Upper lobe of right lung (tissue), 1 donor: Measurements from ENCODE around the gene MACC1. TPM values are rescaled to one million over a fixed set of nuclear protein-coding genes. Genes with fewer than 3 reads are reported as not detected.
"Not testable (repeated sequence)": the region's sequence is repeated elsewhere in the genome, so short reads cannot be mapped to it uniquely, and the experiment has no call there.

Experiments
- ATAC-seq: fragments of 200-7000 bp; cut with Tn5 transposase; one replicate; pipeline ENCODE4 v1.9.1; 2020; ENCODE audit warnings: mild to moderate bottlenecking, moderate library complexity
- DNase-seq: peaks from one replicate; pipeline ENCODE4 v3.0.0-alpha.2; 2020
- H3K27ac ChIP-seq: fragments of 200-600 bp; one replicate; pipeline ENCODE4 v1.8.0; 2022
- H3K27me3 ChIP-seq: fragments of 200-600 bp; one replicate; pipeline ENCODE4 v1.8.0; 2022; ENCODE audit warnings: mild to moderate bottlenecking
- H3K36me3 ChIP-seq: fragments of 200-600 bp; one replicate; pipeline ENCODE4 v1.8.0; 2022
- H3K4me1 ChIP-seq: fragments of 200-600 bp; one replicate; pipeline ENCODE4 v1.8.0; 2022
- H3K4me3 ChIP-seq: fragments of 200-600 bp; one replicate; pipeline ENCODE4 v1.8.0; 2022; ENCODE audit warnings: mild to moderate bottlenecking
- H3K9me3 ChIP-seq: fragments of 200-600 bp; one replicate; pipeline ENCODE4 v1.8.0; 2022
- intact Hi-C: fragments of 100-400 bp; cut with DNase I; formaldehyde crosslinking; loops from one replicate; pipeline ENCODE4 v1.11.0; 2022
- total RNA-seq: library from RNA; stranded (reverse); fragmentation: NEBNext Ultra II Directional; extraction: Animal tissue kit (Norgen Biotek cat#: 25700); gene quantifications from one replicate; pipeline ENCODE4 v1.2.1, GENCODE V29; 2021
- TF ChIP-seq, protein P1 (sequence below): fragments of 200-600 bp; IDR thresholded peaks from one replicate; pipeline ENCODE4 v1.8.0; 2022; ENCODE audit warnings: antibody characterized with exemption
- donor health status: DM: no; HTN: yes; CAD: no; lungs with severe emphysema.

MACC1 gene
- total RNA-seq, 1 donor from 2014 or later = 22.1 TPM

DNA sequence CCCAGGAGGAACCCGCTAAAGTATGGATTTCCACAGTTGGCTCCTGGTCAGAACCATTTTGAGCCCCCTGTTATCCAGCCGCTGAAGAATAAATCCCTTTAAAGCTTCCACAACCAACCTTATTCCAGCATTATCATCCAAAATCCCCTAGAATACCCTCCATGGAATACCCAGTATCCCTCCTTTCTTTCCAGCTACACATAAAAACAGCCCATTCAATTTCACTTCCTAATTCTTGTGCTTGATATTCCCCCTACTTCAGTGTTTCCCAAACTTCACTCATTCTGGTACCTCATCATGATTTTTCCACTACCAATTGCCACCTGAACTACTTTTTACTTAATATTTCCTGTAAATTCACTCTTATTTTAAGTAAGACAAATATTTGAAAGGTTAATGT lies 3.1 kb downstream of the MACC1 start:
- DNase-seq (no peak), ATAC-seq (no peak)
- H3K4me3 ChIP-seq = no peak overlapping the region
- H3K4me1 ChIP-seq = peaks cover 12% of the 10 kb centered on the region
- no peak overlapping the region for H3K27ac ChIP-seq
- no peaks in the 10 kb centered on the region for H3K36me3 ChIP-seq
- H3K9me3 ChIP-seq = no peaks in the 10 kb centered on the region
- intact Hi-C loops = no loop called here
- TF ChIP-seq, protein P1, sequence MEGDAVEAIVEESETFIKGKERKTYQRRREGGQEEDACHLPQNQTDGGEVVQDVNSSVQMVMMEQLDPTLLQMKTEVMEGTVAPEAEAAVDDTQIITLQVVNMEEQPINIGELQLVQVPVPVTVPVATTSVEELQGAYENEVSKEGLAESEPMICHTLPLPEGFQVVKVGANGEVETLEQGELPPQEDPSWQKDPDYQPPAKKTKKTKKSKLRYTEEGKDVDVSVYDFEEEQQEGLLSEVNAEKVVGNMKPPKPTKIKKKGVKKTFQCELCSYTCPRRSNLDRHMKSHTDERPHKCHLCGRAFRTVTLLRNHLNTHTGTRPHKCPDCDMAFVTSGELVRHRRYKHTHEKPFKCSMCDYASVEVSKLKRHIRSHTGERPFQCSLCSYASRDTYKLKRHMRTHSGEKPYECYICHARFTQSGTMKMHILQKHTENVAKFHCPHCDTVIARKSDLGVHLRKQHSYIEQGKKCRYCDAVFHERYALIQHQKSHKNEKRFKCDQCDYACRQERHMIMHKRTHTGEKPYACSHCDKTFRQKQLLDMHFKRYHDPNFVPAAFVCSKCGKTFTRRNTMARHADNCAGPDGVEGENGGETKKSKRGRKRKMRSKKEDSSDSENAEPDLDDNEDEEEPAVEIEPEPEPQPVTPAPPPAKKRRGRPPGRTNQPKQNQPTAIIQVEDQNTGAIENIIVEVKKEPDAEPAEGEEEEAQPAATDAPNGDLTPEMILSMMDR = no peak
- H3K27me3 ChIP-seq = no peaks in the 10 kb centered on the region

DNA sequence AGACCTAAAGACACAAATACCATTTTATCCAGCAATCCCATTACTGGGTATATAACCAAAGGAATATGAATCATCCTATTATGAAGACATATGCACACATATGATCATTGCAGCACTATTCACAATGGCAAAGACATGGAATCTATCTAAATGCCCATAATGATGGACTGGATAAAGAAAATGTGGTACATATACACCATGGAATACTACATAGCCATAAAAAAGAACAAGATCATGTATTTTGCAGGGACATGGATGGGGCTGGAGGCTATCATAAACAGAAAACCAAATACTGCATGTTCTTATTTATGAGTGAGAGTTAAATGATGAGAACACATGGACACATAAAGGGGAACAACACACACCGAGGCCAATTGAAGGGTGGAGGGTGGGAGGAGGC lies 3.8 kb downstream of the MACC1 start:
- intact Hi-C loops = no loop called here
- ATAC-seq = no peak

DNA sequence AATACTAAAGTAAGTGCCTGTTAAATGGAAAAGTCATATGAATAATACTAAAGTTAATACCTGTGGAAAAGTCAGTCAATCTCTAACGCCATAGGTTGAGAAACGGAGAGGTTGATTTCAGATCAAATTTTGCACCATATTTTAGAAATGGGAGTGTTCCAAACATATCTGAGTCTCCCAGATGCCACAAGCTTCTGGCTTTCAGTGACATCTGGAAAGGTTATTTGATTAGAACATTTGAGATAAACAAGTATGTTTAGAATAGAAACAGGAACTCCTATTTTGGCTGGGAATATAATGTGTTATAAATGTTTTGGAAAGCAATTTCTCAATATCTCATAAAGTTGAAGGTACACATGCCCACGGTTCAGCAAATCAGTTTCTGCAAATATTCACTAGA lies 5.8 kb downstream of the MACC1 start:
- Histone ChIP-seq H3K4me3 (no peak overlapping the region), H3K4me1 (no peaks in the 10 kb centered on the region), H3K36me3 (no peaks in the 10 kb centered on the region), H3K27me3 (no peaks in the 10 kb centered on the region), H3K27ac (no peak overlapping the region), H3K9me3 (no peaks in the 10 kb centered on the region)
- ATAC-seq (no peak), DNase-seq (no peak)
- TF ChIP-seq, protein P1 = no peak
- intact Hi-C loops = no loop called here

More for the DNA sequence above, 3.8 kb downstream of the MACC1 start:
- TF ChIP-seq, protein P1 = no peak
- Histone ChIP-seq H3K4me1 (peaks cover 7% of the 10 kb centered on the region), H3K36me3 (no peaks in the 10 kb centered on the region), H3K4me3 (no peak overlapping the region), H3K9me3 (no peaks in the 10 kb centered on the region), H3K27me3 (no peaks in the 10 kb centered on the region), H3K27ac (no peak overlapping the region)
- no peak for DNase-seq

DNA sequence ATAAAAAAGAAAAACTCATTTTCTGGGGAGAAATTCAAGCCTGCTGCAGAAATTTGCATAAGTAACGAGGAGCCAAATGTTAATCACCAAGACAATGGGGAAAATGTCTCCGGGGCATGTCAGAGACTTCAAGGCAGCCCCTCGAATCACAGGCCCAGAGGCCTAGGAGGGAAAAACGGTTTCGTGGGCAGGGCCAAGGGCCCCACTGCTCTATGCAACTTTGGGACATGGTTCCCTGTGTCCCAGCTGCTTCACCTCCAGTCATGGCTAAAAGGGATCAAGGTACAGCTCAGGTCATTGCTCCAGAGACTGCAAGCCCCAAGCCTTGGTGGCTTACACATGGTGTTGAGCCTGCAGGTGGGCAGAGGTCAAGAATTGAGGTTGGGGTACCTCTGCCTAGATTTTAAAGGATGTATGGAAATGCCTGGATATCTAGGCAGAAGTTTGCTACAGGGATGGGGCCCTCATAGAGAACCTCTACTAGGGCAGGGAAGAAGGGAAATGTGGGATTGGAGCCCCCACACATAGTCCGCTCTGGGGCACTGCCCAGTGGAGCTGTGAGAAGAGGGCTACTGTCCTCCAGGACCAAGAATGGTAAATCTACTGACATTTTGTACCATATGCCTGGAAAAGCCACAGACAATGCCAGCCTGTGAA lies 8.4 kb downstream of the MACC1 start:
- ATAC-seq (no peak), DNase-seq (no peak)
- no peak overlapping the region for H3K27ac ChIP-seq
- H3K27me3 ChIP-seq = no peaks in the 10 kb centered on the region
- TF ChIP-seq, protein P1 = no peak
- no peak overlapping the region for H3K4me3 ChIP-seq
- H3K9me3 ChIP-seq = no peaks in the 10 kb centered on the region
- intact Hi-C loops = no loop called here
- no peaks in the 10 kb centered on the region for H3K4me1 ChIP-seq
- H3K36me3 ChIP-seq = no peaks in the 10 kb centered on the region

DNA sequence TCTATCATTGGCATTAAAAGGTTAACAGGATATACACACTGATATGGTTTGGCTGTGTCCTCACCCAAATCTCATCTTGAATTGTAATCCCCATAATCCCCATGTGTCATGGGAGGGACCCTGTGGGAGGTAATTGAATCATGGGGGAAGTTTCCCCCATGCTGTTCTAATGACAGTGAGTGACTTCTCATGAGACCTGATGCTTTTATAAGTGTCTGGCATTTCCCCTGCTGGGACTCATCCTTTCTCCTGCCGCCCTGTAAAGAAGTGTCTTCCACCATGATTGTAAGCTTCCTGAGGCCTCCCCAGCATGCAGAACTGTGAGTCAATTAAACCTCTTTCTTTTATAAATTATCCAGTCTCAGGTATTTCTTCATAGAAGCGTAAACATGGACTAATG lies 9.4 kb downstream of the MACC1 start:
- intact Hi-C loops, H3K27ac ChIP-seq, DNase-seq, H3K4me3 ChIP-seq, H3K4me1 ChIP-seq, H3K9me3 ChIP-seq, H3K27me3 ChIP-seq, H3K36me3 ChIP-seq, ATAC-seq: not testable (repeated sequence)

DNA sequence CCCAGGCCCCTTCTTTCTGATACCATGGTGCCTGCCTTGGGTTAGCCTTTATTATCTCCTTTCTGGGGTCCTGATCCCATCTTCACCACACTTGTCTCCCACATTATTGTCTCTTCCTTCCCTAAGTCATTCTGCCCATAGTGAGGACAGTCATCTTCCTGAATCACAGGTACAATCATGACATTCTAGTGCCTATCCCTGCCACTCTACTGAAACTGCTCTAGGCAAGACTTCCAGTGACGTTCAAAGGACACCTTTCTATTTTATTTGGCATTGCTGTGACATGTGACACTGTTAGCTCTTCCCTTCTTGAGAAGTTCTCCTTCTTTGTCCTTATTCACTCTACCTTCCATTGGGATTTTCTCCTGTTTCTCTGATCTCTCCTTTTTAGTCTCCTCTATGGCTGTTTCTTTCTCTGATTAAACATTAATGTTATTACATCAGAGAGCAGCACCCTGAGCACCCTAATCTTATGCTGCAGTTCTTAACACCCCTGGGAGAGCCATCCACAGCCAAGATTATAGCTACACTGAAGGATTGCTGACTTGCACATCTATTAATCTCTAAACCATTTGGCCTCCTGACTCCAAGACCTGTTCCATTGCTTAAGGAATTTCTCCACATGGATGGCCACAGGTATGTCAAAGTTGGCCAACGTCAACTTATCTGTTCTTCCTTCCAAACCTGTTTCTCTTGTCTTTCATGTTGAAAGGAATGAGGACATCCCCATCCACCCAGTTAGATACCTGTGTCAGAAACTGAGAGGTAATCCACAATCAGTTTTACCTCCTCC lies 10.9 kb downstream of the MACC1 start:
- H3K27ac ChIP-seq = no peak overlapping the region
- intact Hi-C loops = no loop called here
- TF ChIP-seq, protein P1 = no peak
- no peak for DNase-seq
- H3K27me3 ChIP-seq = no peaks in the 10 kb centered on the region
- no peak for ATAC-seq
- H3K4me3 ChIP-seq = no peak overlapping the region
- H3K36me3 ChIP-seq = no peaks in the 10 kb centered on the region
- H3K4me1 ChIP-seq = no peaks in the 10 kb centered on the region
- H3K9me3 ChIP-seq = no peaks in the 10 kb centered on the region
